Pulmonary artery endothelial cell (primary cell): ENCODE results near the gene PHOSPHO2. TPM values are rescaled to one million over a fixed set of nuclear protein-coding genes. Genes with fewer than 3 reads are reported as not detected.

Experiments
- total RNA-seq: library from RNA; depleted of rRNA; stranded (reverse); fragments of >200 nt; gene quantifications from 2 replicates; pipeline ENCODE4 v1.2.3, GENCODE V29; 2014

Gene PHOSPHO2
- total RNA-seq, 1 donor from 2014 or later = 1.5 TPM

Other genes with a start within 250 kb of the PHOSPHO2 start
- gene BBS5, start 215.0 kb upstream of the PHOSPHO2 start, total RNA-seq = 2.6 and 3.2 TPM in 2 replicates
- gene KLHL41, start 184.8 kb upstream of the PHOSPHO2 start, total RNA-seq = 0.13 and 0.28 TPM in 2 replicates
- 16.0 and 27.0 TPM in 2 replicates for gene FASTKD1, start 120.6 kb upstream of the PHOSPHO2 start, total RNA-seq
- gene PPIG, start 110.1 kb upstream of the PHOSPHO2 start, total RNA-seq = 24.2 and 30.8 TPM in 2 replicates
- not detected in 2 replicates for gene CFAP210, start 64 bp upstream of the PHOSPHO2 start, total RNA-seq
- gene KLHL23, start 39.4 kb downstream of the PHOSPHO2 start, total RNA-seq = 15.6 and 17.1 TPM in 2 replicates
- 115 and 146 TPM in 2 replicates for gene SSB, start 104.4 kb downstream of the PHOSPHO2 start, total RNA-seq
- gene METTL5, start 130.4 kb downstream of the PHOSPHO2 start, total RNA-seq = 44.2 and 47.3 TPM in 2 replicates
- 30.4 and 36.3 TPM in 2 replicates for gene UBR3, start 133.0 kb downstream of the PHOSPHO2 start, total RNA-seq